Endothelial cell of hepatic sinusoid (primary cell): ENCODE results near the gene EIF2B1.

Source experiments
- in situ Hi-C: cut with HindIII; loops from 2 replicates; pipeline ENCODE4 v1.10.0; 2017; ENCODE audit warnings: low sequenced_read_pairs

EIF2B1 gene

GRCh38 chr12:123633379-123634141 lies at the start of gene EIF2B1, which contains the start of gene GTF2H3:
Gene EIF2B1 (minus strand): TSS chr12:123633686. CDS start chr12:123633557, 129 bp downstream.
Gene GTF2H3 (plus strand): TSS chr12:123633829. CDS start chr12:123633860, 31 bp downstream.
- in situ Hi-C loops = no loop called here

- in situ Hi-C loops = no loop called here
Measured at GRCh38 chr12:123681605-123682004, 48.1 kb upstream of the EIF2B1 start.

GRCh38 chr12:123678981-123679380 lies 45.5 kb upstream of the EIF2B1 start:
- in situ Hi-C loops = no loop called here

DNA sequence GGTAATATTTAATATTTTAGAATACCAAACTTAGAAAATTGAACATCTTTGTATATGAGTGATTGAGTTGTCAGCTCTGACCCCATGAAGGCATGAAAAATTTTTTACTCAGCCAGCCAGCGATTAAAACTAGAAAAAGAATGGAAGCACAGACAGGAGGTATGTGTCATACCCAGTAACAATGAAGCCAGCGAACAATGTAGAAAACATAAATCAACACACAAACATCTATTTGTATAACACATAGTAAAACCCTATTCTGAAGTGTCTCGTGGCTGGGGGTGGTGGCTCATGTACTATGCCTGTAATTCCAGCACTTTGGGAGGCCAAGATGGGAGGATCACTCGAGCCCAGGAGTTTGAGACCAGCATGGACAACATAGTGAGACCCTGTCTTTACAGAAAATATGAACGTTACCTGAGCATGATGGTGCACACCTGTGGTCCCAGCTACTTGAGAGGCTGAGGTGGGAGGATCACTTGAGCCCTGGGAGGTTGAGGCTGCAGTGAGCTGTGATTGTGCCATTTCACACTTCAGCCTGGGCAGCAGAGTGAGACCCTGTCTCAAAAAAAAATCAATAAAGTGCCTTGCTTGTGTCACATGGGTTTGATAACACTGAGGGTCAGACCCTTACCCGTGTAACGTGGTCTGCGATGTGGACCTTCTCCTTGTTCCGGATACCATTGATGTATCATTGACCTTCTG lies 43.3 kb upstream of the EIF2B1 start:
- in situ Hi-C loops = no loop called here

- in situ Hi-C loops = no loop called here
Measured at GRCh38 chr12:123675436-123675835, 42.0 kb upstream of the EIF2B1 start.

DNA sequence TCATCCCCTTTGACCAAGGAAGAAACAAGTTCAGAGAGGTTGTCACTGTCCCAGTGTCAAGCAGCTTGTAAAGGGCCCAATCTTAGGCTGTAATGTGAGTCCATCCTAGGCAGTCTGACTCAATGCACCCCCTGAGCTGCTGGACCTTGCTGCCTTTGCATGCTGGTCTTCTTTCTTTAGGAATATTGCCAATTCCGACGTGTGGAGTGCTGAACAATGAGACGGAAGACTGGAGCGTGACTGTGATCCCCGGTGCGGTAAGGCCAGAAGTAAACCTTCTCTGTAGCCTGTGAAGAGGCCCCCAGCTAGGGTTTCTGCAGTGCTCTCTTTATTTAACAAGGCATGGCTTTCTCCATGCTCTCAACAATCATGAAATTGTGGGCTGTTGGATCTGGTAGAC lies 38.4 kb upstream of the EIF2B1 start:
- in situ Hi-C loops = no loop called here

GRCh38 chr12:123670882-123671728 lies 37.6 kb upstream of the EIF2B1 start, which contains the start of gene TCTN2:
Gene TCTN2 (plus strand): TSS chr12:123671113. CDS start chr12:123671241, 128 bp downstream.
- in situ Hi-C loops = no loop called here

DNA sequence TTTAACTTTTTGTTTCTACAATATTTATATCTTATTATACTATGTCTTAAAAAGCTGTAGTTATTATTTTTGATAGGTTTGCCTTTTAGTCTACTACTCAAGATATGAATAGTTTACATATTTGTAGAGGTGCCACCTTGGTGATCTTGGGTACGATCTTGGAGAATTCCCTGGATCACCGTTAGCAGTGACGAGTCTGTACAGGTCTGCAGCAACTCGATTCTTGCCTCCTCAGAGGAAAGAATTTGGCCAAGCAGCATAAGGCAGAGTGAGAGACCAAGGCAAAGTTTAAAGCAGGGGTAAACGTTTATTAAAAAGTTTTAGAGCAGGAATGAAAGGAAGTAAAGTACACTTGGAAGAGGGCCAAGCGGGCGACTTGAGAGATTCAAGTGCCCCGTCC lies 34.3 kb upstream of the EIF2B1 start:
- in situ Hi-C loops = no loop called here

- in situ Hi-C loops = no loop called here
Measured at GRCh38 chr12:123659996-123660727, 26.7 kb upstream of the EIF2B1 start.

- in situ Hi-C loops = no loop called here
Measured at GRCh38 chr12:123657211-123657610, 23.7 kb upstream of the EIF2B1 start.

- in situ Hi-C loops = no loop called here
Measured at GRCh38 chr12:123656392-123656791, 22.9 kb upstream of the EIF2B1 start.

DNA sequence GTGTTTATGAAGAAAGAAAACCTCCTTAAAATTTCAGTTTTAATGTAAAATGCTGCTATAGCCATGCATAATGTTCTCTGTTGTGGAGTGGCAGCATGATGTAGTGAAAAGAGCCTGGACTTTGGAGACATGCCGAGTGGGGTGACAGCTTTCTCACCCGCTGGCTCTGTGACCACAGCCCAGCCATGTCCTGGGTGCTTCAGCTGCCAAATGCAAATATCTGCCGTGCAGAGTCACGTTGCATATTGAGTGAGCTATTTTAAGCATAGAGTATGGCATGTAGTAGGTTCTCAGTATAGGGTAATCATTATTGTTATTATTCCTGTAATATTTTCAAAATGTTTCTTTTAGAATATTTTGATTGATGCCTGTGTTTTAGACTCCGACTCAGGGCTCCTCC lies 21.9 kb upstream of the EIF2B1 start:
- in situ Hi-C loops = no loop called here

- in situ Hi-C loops = no loop called here
Measured at GRCh38 chr12:123654129-123654701, 20.7 kb upstream of the EIF2B1 start.

DNA sequence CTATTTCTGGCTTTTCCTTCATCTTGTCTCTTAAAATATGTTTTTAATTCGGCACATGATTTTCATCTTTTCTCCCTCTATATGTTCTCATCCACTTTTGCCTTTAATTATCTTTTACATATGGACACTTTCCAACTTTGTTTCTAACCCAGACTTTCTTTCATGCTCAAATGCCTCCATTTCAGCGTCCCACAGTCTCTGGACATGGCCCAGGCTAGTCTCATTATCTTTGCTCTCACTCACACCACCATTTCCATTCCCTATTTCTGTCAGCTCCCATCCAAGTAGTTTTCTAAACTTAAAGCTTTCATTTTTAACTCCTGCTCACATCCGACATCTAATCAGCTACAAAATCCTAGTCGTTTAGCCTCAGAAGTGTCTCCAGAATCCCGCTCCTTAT lies 14.9 kb upstream of the EIF2B1 start:
- in situ Hi-C loops = no loop called here

DNA sequence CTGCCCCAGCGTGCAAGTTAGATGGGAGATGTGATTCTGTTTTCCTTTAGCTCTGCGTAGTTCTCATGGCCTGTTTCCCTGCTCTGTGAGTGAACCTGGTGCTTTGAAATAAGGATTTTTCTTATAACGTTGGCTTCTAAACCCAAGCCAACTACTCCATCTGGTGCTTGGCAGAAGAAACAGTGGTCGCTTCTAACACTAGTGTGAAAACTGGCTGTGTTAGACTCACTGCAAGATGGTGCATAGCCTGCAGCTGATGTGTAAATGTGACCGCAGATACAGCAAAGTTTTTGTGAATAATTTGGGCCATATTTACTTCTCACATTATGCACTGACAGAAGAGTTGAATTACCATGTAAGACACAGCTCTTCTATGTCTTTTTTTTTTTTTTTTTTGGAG lies 12.4 kb upstream of the EIF2B1 start:
- in situ Hi-C loops = no loop called here

- in situ Hi-C loops = no loop called here
Measured at GRCh38 chr12:123645380-123645779, 11.9 kb upstream of the EIF2B1 start.

GRCh38 chr12:123643911-123644310 lies 10.4 kb upstream of the EIF2B1 start:
- in situ Hi-C loops = no loop called here

- in situ Hi-C loops = no loop called here
Measured at GRCh38 chr12:123634142-123634561, 666 bp upstream of the EIF2B1 start.

GRCh38 chr12:123621619-123622530 lies 11.6 kb downstream of the EIF2B1 start:
- in situ Hi-C loops = no loop called here
